ENCODE results near the gene ELFN1.

- TF ChIP-seq, protein P1, sequence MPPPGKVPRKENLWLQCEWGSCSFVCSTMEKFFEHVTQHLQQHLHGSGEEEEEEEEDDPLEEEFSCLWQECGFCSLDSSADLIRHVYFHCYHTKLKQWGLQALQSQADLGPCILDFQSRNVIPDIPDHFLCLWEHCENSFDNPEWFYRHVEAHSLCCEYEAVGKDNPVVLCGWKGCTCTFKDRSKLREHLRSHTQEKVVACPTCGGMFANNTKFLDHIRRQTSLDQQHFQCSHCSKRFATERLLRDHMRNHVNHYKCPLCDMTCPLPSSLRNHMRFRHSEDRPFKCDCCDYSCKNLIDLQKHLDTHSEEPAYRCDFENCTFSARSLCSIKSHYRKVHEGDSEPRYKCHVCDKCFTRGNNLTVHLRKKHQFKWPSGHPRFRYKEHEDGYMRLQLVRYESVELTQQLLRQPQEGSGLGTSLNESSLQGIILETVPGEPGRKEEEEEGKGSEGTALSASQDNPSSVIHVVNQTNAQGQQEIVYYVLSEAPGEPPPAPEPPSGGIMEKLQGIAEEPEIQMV (tag; conservative IDR thresholded peaks at IDR 0.05; ENCODE audit: low read depth) = no peak
- TF ChIP-seq RNF219 (CRISPR knock-in tag; IDR thresholded peaks at IDR 0.05) (no peak), NR2C2 (CRISPR knock-in tag; IDR thresholded peaks at IDR 0.05) (no peak), NR2C2 (tag; IDR thresholded peaks at IDR 0.05) (no peak), PURB (CRISPR knock-in tag; IDR thresholded peaks at IDR 0.05; ENCODE audit: low read depth) (no peak), ZNF76 (CRISPR knock-in tag; IDR thresholded peaks at IDR 0.05; ENCODE audit: borderline replicate concordance) (no peak), POLR2A (conservative IDR thresholded peaks at IDR 0.05) (no peak), MEF2A (IDR thresholded peaks at IDR 0.05; ENCODE audit: control insufficient read depth, low read depth, low read length) (no peak), HDAC2 (IDR thresholded peaks at IDR 0.05) (no peak), GABPA (tag; conservative IDR thresholded peaks at IDR 0.05; ENCODE audit: low read depth) (no peak), EZH2 (IDR thresholded peaks at IDR 0.05; ENCODE audit: borderline replicate concordance, low read depth, low read length) (no peak), MCM7 (IDR thresholded peaks at IDR 0.05) (no peak)
Observed at GRCh38 chr7:1740214-1740613, 70.1 kb downstream of the ELFN1 start.
